Measurements from ENCODE around the gene NELL2.

- TF ChIP-seq POLR2A (IDR thresholded peaks at IDR 0.05) (no peak), CTCF (IDR thresholded peaks at IDR 0.05) (no peak), POLR2AphosphoS5 (IDR thresholded peaks at IDR 0.05; ENCODE audit: insufficient read depth in 1 of 2, low read depth in 1 of 2) (no peak)
Observed at GRCh38 chr12:44546060-44546459, 330.1 kb downstream of the NELL2 start.

Data from vagina (tissue), 2 donors.